Measurements from ENCODE around the gene ADAM8.
"Not testable (repeated sequence)": the region's sequence is repeated elsewhere in the genome, so short reads cannot be mapped to it uniquely, and the experiment has no call there.

The ADAM8 gene

DNA sequence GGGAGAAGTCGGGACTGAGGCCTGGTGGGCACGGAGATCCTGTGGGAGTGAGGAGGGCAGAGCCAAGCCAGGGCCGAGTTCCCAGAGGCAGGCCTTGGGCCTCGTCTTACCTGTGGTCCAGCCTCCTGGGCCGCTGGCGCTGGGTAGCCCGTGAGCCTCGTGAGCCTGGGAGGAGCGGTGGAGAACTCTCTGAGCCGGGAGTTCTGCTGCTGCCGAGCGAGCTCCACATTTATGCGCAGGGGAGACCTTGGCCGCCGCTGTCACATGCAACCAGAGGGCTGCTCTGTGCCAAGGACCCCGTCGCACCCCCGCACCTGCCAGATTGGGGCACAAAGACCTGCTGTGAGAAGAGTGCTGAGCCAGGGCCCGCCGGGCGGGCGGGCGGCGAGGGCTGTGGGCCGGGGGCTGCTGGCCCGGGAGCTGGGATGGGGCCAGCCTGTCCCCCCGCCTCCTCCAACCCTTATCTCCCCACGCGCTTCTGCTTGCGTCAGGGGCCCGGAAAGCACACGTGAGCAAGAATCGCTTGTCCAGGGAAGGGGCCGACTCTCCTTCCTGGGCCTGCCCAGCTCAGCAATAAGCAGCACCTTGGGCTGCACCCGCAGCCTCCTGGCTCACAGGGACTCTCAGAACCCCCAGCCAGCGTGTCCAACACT is 28.9 kb downstream of the ADAM8 start:
- FAIRE-seq = no peak

DNA sequence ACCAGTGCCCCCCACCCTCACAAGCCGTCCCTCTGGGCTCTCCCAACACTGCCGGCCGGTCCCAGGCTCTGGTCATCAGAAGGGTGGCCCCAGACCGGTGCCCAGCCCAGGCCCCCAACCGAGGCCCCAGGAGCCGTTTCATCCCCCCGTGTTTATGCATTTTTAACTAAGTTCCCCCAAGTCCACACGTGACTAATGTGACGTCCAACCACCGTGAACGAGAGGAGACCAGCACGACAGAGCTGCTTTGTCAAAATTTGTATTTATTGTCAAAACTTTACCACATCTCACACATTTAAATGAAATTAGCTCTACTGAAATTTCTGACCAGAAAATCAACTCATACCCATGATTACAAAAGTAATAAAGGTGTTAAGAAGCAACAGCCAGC is 30.4 kb downstream of the ADAM8 start:
- no peak for FAIRE-seq

DNA sequence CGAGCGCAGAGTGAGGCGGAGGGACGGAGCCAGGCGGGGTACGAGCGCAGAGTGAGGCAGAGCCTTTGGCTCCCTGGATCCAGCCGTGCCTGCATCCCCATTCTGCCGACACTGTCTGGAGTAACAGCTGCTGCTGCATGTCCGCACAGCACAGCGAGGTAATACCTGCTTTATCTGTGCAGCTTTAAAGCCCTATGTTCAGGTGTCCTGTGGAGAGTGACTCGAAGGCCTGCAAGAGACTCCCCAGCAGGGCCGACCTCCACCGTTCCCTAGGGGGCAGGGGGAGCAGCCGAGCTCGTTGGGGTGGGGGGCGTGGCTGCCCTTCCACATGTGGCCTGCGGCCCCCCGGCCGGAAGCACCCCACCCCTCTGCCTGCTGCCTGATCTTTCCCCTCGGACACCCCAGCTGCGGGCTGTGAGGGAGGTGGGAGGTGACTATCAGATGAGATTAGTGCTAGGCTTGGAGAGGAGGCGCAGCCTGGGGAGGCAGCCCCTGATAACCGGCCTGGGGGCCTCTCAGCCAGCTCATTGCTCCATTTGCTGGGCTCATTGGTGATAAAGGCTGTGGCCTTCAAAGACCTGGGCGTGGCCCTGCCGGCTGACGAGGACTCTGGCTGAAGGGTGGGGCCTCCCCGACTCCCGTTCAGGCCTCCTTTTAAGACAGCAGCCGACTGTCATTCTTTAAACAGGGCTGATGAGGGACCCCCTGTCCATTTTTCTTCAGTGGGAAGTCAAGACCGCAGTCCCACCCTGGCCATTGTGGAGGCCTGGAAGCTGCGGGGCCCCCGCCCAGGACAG is 31.0 kb downstream of the ADAM8 start:
- no peak for FAIRE-seq

DNA sequence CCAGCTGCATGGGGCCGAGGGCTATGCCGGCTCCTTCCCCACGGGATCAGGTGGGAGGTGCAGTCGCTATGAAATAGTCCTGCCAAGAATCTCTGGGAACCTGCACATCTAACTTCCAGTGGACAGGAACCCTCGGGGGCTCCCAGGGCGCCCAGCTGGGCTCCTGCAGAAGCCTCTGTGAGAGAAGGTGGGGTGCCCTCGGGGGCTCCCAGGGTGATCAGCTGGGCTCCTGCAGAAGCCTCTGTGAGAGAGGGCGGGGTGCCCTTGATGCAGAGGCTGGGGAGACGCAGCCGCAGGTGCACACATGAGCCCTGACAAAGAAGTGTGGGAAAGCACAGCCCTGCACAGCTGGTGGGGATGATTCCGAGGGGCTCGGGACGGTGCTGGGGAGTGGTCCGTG is 33.1 kb downstream of the ADAM8 start:
- no peak for FAIRE-seq

DNA sequence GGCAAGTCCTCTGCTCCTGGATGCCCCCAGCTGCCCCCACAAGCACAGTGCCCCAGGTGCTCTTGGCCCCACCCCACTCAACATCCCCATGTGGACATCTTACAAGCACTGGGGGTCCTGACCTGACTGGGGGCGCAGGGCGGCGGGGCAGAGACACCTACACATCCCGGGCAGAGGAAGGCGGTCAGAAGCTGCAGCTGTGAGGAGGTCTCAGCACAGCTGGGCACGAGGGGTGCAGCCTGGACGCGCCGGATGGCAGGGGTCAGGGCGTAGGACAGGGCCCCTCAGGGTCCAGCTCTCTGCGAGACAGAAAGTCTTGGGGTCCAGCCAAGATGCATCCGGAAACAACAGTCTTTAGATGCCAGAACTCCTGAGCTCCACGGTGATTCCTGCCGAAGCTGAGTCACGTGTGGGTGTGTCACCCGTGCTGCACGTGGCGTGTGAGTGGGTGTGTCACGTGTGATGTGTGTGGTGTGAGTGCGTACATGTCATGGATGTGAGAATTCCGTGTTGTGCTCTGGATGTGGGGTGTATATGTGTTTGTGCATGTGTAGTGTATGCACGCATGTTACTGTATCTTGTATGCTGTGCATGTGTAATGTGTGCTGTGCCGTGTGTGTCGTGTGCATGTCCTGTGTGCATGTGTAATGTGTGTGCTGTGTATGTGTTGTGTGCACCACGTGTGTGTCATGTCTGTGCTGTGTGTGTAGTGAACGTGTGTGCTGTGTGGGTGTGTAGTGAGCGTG is 33.9 kb downstream of the ADAM8 start:
- no peak for FAIRE-seq

DNA sequence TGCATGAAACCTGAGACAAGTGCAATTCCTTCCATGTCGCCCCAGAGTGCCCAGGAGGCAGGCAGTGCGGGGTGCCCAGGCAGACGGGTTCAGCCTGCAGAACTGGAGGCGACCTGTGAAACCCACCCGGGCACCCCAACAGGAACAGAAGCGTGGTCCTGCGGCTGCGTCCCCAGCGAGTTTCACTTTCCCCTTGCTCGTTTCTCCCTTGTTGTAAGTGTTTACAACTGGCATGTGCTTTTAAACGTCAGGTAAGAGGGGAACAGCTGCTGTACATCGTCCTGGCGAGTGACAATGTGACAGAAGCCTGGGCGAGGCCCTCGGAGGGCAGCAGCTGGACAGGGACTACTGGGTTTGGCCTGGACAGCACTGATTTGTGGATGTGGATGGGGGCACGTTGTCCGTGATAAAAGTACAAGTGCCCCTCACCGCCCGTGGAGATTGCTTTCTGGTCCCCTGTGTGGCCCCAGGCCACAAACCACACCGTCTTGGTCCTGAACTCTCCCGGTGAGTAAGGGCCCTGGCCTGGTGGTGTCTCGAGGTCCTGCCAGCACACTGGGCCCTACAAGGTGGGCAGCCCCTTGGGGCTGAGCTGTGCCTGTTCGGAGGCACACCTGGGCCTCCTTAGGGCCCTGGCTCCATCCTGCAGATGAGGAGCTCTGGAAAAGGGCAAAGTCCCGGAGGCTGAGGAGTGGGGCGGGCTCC is 35.0 kb downstream of the ADAM8 start:
- no peak for FAIRE-seq

DNA sequence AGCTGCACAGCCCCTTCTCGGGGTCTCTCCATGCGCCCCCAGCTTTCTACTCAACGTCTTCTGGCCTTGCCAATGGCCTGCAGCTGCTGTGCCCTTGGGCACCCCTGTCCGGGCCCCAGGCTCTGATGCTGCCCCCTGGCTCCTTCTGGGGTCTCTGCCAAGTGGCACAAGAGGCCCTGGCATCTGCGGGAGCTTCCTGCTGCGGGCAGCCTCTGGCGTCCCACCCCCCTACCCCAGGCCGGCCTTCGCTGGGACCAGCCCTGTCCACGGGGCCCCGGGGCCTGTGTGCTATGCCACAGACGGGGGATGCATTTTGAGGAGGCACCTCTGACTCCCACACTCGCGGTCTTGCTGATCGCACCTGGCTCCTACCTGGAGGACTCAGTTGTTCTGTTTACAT is 36.7 kb downstream of the ADAM8 start:
- FAIRE-seq = no peak

DNA sequence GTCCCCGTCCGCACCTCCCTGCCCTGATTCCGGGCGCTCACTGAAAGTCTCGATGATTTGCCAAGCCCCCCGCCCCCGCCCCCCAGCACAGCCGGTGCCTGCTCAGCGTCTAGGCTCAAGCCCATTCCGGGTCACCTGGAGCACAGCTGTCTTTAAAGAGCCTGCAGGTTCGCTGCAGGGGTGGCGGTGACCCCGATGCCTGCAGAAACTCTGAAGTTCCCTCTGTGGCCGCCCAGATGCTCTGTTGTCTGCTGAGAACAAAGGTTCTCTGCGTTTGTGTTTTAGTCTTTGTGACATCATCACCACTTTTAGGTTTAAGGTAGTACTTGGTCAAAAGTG is 38.2 kb downstream of the ADAM8 start:
- no peak for FAIRE-seq

DNA sequence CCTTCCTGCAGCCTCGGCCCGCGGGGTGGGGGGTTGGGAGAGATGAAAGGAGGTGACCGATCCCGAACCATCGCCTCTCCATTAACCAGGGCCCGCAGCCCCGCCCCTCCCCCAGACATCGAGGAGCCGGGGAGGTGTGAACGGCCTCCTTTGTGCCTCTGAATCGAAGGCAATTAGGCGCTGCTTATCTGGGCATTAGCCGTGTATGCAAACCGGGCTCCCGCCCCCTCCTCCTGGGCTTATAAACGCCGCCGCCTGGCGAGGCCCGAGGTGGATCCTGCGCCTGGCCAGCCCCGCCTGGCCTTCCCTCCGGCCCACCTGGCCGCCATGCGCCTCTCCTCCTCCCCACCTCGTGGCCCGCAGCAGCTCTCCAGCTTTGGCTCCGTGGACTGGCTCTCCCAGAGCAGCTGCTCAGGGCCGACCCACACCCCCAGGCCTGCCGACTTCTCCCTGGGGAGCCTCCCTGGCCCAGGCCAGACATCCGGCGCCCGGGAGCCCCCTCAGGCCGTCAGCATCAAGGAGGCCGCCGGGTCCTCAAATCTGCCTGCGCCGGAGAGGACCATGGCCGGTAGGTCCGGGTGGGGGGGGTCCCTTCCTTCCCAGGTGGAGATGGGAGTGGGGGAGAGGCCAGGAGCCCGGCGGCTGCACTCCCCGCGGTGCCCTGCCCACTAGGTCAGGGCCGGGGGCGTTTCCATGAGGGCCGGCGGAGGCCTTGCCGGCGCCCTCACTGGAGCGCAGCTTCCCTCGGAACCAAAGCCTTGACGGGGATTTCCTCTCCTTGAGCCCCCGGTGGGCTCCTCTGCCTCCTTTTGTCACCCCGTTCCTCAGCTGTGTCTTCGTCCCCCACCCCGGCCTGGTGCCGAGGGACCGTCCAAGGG is 38.8 kb downstream of the ADAM8 start, which contains the start of gene VENTX:
Gene VENTX (plus strand): TSS at position 268 of the 878 bp plus-strand sequence. CDS start 60 bp downstream, at position 328.
- no peak for FAIRE-seq

DNA sequence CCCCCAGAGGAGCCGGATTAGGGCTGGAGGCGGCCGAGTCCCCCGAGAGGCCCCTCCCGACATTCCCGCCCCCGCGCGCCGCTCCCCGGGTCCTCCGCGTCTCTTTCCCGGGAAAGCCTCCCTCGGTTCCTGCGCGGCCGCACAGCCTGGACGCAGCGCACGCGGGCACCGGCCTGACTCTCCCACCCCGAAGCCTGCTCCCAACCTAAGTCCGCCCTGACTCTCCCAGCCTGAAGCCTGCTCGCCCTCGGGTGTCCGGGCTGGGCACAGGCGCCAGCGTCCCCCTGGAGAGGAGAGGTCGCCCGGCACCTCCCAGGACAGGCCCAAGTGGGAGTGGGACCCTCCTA is 39.5 kb downstream of the ADAM8 start:
- no peak for FAIRE-seq

DNA sequence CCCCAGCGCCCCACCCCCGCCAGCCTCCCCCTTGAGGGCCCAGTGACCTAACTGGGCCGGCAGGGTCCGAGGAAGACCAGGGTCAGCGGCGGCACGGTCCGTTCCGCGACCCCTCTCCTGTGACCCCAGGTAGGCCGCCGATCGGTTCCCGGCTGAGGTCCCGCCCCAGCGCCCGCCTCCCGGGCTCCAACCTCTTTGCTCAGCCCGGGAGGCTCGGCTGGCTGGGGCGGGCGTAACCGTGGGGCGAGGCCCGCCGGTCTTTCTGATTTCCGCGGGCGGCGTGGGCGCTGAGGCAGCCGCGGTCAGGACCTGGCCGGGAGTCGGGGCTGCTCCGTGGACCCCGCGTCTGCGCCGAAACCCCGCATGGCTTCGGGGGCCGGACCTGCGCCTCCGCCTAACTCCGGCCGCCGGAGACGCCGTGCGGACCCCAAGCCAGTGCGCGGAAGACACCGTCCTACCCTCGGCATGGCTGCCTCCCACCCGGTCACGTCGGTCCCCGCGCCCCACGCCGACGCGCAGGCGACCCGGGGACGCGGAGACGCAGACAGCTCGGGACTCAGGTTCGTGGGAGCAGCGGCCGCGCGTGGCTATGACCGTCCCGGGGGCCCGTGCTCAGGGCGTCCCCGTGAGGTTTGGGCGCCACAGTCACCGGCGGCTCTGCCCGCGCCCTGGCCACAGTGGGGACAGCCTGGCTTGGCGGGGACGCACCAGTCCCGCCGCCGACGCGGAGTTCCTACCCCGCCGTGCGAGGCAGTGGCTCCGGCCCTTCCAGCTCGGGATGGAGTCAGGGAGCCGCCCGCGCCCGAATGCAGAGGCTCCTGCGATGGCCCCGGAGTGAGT is 40.0 kb downstream of the ADAM8 start:
- no peak for FAIRE-seq

DNA sequence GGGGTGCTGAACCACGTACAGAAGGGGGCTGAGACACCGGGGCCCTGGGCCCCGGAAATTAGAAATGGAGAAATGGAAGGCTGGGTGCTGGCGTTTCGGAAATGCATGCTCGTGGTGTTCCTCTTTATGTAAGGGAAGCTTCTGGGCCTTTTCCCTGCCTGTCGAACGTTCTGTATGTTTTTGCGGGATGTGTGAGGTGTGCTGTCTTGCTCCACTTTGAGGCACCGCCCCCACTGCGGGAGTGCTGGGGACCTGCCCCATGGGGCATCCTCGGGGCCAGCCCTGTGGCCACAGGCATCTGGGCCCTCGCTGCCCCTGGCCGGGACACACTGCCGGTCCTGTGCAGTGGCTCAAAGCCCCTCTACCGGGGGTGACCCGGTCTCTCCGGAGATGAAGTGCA is 40.7 kb downstream of the ADAM8 start:
- no peak for FAIRE-seq

DNA sequence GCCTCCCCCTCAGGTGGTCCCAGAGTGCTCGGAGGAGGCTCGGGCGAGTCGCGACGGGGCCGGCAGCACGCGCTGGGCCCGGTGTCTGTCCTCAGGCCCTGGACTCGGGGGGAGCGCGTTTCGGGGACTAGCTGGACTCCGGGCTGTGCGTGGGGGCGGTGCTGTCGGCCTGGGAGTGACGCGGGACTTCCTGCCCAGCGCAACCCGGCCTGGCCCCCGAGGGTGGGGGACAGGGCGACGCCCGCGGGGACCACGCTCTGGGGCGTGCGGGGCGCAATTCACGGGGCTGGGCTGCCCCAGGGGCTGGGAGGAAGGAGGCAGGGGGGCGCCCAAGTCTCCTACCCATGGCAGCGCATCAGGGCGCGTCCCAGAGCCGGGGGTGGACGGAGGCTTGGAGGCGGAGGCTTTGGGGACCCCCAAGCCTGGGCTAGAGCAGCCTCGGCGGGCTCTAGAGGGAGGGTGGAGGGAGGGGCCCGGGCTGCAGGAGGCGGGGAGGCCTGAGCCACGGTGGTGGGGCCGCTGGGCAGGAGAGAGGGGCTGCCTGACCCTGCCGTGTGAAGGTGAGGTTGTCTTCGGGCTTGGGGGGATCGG is 41.3 kb downstream of the ADAM8 start:
- FAIRE-seq = no peak

DNA sequence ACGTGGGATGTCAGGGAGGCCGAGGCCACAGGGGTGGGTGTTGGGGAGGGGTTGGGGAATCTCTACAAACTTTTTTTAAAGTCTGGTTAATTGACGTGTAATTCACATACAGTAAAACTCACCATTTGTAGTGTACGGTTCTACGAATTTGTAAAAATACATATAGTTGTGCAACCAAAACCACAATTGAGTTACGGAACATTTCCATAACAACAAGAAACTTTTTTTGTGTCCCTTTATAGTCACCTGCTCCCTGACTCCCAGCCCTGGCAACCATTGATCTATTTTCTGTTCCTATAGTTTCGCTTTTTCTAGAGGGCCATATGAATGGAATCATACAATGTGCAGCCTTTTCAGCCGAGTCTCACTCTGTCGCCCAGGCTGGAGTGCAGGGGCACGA is 41.9 kb downstream of the ADAM8 start:
- not testable (repeated sequence) for FAIRE-seq

DNA sequence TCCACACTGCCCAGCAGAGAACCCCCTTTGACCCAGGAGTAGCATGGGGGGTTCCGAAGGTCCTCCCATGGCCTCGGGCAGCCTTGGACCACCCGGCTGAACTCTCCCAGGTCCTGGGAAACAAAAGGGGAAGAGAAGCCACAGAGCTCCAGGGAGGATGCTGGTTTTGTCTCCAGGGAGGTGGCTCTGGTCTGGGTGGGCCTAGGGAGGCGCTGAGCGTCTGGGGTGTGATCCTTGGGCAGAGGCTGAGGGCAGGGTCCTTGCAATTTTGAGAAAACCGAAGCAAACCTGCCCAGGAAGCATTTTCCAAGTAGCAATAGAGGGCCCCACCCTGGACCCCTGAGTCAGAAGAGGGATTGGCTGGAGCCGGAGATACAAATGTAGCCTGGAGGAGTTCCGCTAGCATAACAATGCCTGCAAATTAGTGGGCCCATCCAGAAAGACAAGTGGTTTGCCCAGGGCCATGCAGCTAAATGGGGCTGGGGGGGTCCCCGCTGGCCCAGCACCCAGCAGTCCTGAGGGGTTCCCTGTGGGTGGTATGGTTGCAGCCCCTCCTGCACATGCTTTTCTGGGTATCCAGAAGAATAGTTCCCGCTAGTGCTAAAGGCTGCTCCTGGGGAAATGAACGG is 44.6 kb downstream of the ADAM8 start:
- no peak for FAIRE-seq

DNA sequence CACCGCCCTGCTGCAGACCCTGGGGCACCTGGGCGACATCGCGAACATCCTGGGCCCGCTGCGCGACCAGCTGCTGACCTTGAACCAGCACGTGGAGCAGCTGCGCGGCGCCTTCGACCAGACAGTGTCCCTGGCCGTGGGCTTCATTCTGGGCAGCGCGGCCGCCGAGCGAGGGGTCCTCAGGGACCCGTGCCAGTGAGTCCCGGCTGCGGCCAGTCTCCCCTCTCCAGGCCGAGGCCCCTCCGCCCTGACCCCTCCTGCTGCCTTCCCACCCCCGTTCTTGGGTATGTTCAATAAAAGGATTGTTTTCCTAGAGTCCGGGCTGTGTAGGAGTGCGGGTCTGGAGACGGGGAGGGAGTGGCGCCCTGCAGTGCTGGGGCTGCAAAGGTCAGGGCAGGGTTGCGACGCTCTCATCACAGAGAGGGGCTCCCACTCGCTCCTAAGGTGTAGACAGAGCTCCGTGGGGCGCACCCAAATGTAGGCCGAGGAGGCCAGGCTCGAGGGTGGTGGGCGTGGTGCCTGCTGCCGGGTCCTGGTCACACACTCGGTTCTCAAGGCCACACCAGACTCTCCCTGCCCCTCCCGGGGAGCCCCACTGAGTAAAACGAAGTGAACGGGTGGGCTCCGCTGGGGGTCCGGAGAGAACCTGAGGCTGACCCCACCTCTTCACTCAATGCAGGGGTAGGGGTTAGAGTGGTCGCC is 45.3 kb downstream of the ADAM8 start:
- no peak for FAIRE-seq

DNA sequence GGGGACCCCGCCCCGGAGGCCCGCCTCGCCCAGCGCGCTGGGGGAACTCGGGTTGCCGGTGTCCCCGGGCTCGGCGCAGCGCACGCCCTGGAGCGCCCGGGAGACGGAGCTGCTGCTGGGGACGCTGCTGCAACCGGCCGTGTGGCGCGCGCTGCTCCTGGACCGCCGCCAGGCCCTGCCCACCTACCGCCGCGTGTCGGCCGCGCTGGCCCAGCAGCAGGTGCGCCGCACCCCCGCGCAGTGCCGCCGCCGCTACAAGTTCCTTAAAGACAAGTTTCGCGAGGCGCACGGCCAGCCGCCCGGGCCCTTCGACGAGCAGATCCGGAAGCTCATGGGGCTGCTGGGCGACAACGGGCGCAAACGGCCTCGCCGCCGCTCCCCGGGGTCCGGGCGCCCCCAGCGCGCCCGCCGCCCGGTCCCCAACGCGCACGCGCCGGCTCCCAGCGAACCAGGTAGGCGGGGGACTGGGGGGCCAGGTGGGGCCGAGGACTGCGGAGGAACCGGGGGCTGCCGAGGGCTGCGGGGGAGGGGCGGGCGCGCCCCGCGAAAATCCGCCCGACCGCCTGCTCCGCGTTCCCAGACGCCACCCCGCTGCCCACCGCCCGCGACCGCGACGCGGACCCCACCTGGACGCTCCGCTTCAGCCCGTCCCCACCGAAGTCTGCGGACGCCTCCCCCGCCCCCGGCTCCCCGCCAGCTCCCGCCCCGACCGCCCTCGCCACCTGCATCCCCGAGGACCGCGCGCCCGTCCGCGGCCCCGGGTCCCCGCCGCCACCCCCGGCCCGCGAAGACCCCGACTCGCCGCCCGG is 46.1 kb downstream of the ADAM8 start:
- no peak for FAIRE-seq

DNA sequence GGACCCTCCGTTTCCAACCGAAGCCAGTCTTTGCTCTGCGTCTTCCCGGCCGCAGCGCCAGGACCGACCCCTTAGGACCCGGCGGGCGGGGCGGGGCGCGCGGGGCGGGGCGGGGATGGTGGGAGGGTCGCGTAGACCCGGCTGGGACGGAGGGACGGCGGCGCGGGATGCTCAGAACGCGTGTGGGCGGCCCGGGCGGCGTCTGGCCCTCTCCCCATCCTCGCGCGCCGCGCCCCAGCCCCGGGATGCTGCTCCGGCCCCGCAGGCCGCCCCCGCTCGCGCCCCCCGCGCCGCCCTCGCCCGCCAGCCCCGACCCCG is 46.7 kb downstream of the ADAM8 start, which contains the start of gene UTF1:
Gene UTF1 (plus strand): TSS at position 174 of the 318 bp plus-strand sequence. CDS start 72 bp downstream, at position 246.
- FAIRE-seq = no peak
